ENCODE measurements around the gene L3MBTL3. TPM values are rescaled to one million over a fixed set of nuclear protein-coding genes. Genes with fewer than 3 reads are reported as not detected.

The L3MBTL3 gene
- total RNA-seq, 1 experiment from 2014 or later = 14.3 TPM

GRCh38 chr6:130183271-130184222 is 165.2 kb downstream of the L3MBTL3 start:
- no TSS peak for BruUV-seq (replicated peaks)
- no peaks in the 10 kb centered on the region for H3K9me3 ChIP-seq
- ChIA-PET CTCF (interaction anchor here (0.6 to 0.7 kb wide), 2 partner anchors 153 to 961 kb away, joined by 4 to 7 read pairs; no protein-coding TSS in a partner anchor), POLR2A (interaction anchor here (0.6 kb wide), 1 partner anchor 21 kb away, joined by 3 read pairs; no protein-coding TSS in a partner anchor)
- TF ChIP-seq CTCF (IDR thresholded peaks at IDR 0.05; ENCODE audit: insufficient read depth in 1 of 2, low read depth in 1 of 2, low read length in 1 of 2, severe bottlenecking in 1 of 2, unreplicated experiment in 1 of 2) = no peak
- no peaks in the 10 kb centered on the region for H3K36me3 ChIP-seq (ENCODE audit: control insufficient read depth, insufficient read depth, low read length)
- DNase-seq = no peak
- Mint-ChIP-seq H3K9me3 (ENCODE audit: unreplicated experiment) (no peaks in the 10 kb centered on the region), H3K27ac (ENCODE audit: unreplicated experiment) (no peak overlapping the region), H3K36me3 (ENCODE audit: insufficient read depth, unreplicated experiment) (no peaks in the 10 kb centered on the region), H3K4me3 (ENCODE audit: unreplicated experiment) (no peak overlapping the region), H3K27me3 (ENCODE audit: insufficient read depth, unreplicated experiment) (no peaks in the 10 kb centered on the region), H3K4me1 (ENCODE audit: low read depth, unreplicated experiment) (no peaks in the 10 kb centered on the region)
- peaks cover 8% of the 10 kb centered on the region for H3K4me1 ChIP-seq
- no peak overlapping the region for H3K4me3 ChIP-seq (ENCODE audit: low read depth, low read length)
- intact Hi-C loops (cut with micrococcal nuclease; ENCODE audit: unreplicated experiment) = no loop called here
- no peaks in the 10 kb centered on the region for H3K27me3 ChIP-seq (replicated peaks; ENCODE audit: control insufficient read depth, insufficient read depth, low read length)

- ChIA-PET POLR2A (no interaction called here), CTCF (no interaction called here)
- no peak for TF ChIP-seq CTCF (IDR thresholded peaks at IDR 0.05; ENCODE audit: insufficient read depth in 1 of 2, low read depth in 1 of 2, low read length in 1 of 2, severe bottlenecking in 1 of 2, unreplicated experiment in 1 of 2)
Measured at GRCh38 chr6:130185658-130186057, 167.3 kb downstream of the L3MBTL3 start.

GRCh38 chr6:130187335-130188206 is 169.2 kb downstream of the L3MBTL3 start:
- H3K27me3 ChIP-seq (replicated peaks; ENCODE audit: control insufficient read depth, insufficient read depth, low read length) = no peaks in the 10 kb centered on the region
- H3K36me3 ChIP-seq (ENCODE audit: control insufficient read depth, insufficient read depth, low read length) = no peaks in the 10 kb centered on the region
- CTCF ChIA-PET = no interaction called here
- Mint-ChIP-seq H3K27ac (ENCODE audit: unreplicated experiment) (no peak overlapping the region), H3K27me3 (ENCODE audit: insufficient read depth, unreplicated experiment) (no peaks in the 10 kb centered on the region), H3K36me3 (ENCODE audit: insufficient read depth, unreplicated experiment) (no peaks in the 10 kb centered on the region), H3K4me1 (ENCODE audit: low read depth, unreplicated experiment) (no peaks in the 10 kb centered on the region), H3K4me3 (ENCODE audit: unreplicated experiment) (no peak overlapping the region), H3K9me3 (ENCODE audit: unreplicated experiment) (no peaks in the 10 kb centered on the region)
- POLR2A ChIA-PET = no interaction called here
- no peak for TF ChIP-seq CTCF (IDR thresholded peaks at IDR 0.05; ENCODE audit: insufficient read depth in 1 of 2, low read depth in 1 of 2, low read length in 1 of 2, severe bottlenecking in 1 of 2, unreplicated experiment in 1 of 2)
- no TSS peak for BruUV-seq (replicated peaks)
- intact Hi-C loops (cut with micrococcal nuclease; ENCODE audit: unreplicated experiment) = no loop called here
- no peak for DNase-seq
- no peaks in the 10 kb centered on the region for H3K4me1 ChIP-seq
- no peak overlapping the region for H3K4me3 ChIP-seq (ENCODE audit: low read depth, low read length)
- H3K9me3 ChIP-seq = no peaks in the 10 kb centered on the region

More at GRCh38 chr6:130185658-130186057, 167.3 kb downstream of the L3MBTL3 start:
- intact Hi-C loops (cut with micrococcal nuclease; ENCODE audit: unreplicated experiment) = no loop called here
- H3K4me1 ChIP-seq = no peaks in the 10 kb centered on the region
- no peaks in the 10 kb centered on the region for H3K27me3 ChIP-seq (replicated peaks; ENCODE audit: control insufficient read depth, insufficient read depth, low read length)
- no peaks in the 10 kb centered on the region for H3K36me3 ChIP-seq (ENCODE audit: control insufficient read depth, insufficient read depth, low read length)
- Mint-ChIP-seq H3K4me3 (ENCODE audit: unreplicated experiment) (no peak overlapping the region), H3K36me3 (ENCODE audit: insufficient read depth, unreplicated experiment) (no peaks in the 10 kb centered on the region), H3K4me1 (ENCODE audit: low read depth, unreplicated experiment) (no peaks in the 10 kb centered on the region), H3K9me3 (ENCODE audit: unreplicated experiment) (no peaks in the 10 kb centered on the region), H3K27ac (ENCODE audit: unreplicated experiment) (no peak overlapping the region), H3K27me3 (ENCODE audit: insufficient read depth, unreplicated experiment) (no peaks in the 10 kb centered on the region)
- no peak for DNase-seq
- no TSS peak for BruUV-seq (replicated peaks)
- no peak overlapping the region for H3K4me3 ChIP-seq (ENCODE audit: low read depth, low read length)
- H3K9me3 ChIP-seq = no peaks in the 10 kb centered on the region

Measured in Caco-2 (cell line).